Measurements from ENCODE around the gene MCU.

Gene MCU

DNA sequence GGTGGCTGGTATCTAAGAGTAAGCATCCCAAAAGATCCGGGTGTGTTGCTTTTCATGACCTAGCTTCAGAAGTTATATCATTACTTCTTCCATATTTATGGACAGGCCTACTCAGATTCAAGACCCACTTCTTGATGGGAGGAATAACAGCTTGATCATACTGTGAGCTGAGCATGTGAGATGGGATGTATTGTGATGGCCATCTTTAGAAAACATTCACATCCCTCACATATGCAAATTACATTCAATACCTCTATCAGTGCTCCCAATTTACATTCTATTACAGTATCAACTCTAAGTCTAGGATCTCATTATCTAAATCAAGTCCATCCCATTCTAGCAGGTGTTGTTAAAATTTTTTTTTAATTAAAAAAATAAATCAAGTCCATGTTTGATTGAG, 101.8 kb downstream of the MCU start:
- H3K9ac ChIP-seq (ENCODE audit: low read length): no peak overlapping the region

DNA sequence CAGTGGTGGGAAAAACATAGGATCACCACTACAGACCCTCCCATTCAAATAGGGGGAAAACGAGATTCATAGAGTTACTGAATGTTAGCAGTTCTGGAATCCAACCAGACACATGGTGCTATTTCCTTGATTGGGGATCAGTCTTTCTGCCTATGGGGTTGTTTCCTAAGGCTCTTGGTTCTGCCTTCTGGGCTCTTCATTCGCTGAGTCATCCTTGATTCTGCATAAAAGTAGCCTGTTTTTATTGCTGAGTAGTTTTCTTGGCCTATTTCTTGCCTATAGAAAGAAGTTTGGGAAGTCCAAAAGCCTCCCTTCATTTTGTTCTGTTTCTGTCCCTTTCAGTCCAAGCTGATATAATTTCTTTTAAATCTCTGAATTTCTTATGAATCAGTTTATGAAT, 102.3 kb downstream of the MCU start:
- no peak overlapping the region for H3K4ac ChIP-seq (ENCODE audit: low read depth in 1 of 2, low read length in 2 of 2)
- H3K18ac ChIP-seq (ENCODE audit: low read depth in 1 of 2, low read length in 2 of 2): no peak overlapping the region
- H2AFZ ChIP-seq (ENCODE audit: low read depth, low read length): no peak overlapping the region
- H3K4me3 ChIP-seq (ENCODE audit: insufficient read depth in 1 of 2, low read depth in 1 of 2, low read length in 2 of 2): no peak overlapping the region
- no peaks in the 10 kb centered on the region for H3K36me3 ChIP-seq (ENCODE audit: control insufficient read depth in 1 of 2, insufficient read depth in 2 of 2, low read depth in 1 of 2, low read length in 2 of 2)
- H3K4me2 ChIP-seq (ENCODE audit: low read length, poor library complexity, severe bottlenecking): no peak overlapping the region
- no peaks in the 10 kb centered on the region for H3K9me3 ChIP-seq (ENCODE audit: control insufficient read depth, low read length)
- peak; percentile 28 for DNase-seq
- H4K8ac ChIP-seq (ENCODE audit: low read length): no peak overlapping the region
- no peak overlapping the region for H2BK5ac ChIP-seq (ENCODE audit: low read depth, low read length, poor library complexity, severe bottlenecking)
- H2BK120ac ChIP-seq (ENCODE audit: low read depth, low read length): no peak overlapping the region
- H3K23ac ChIP-seq (ENCODE audit: low read length in 2 of 2): no peak overlapping the region
- no peak overlapping the region for H2BK12ac ChIP-seq (ENCODE audit: low read length in 2 of 2)
- H3K14ac ChIP-seq (ENCODE audit: low read length in 2 of 2): no peak overlapping the region
- no peaks in the 10 kb centered on the region for H3K4me1 ChIP-seq (ENCODE audit: control insufficient read depth, insufficient read depth, low read depth, low read length)
- H2AK5ac ChIP-seq (ENCODE audit: low read length, severe bottlenecking): no peak overlapping the region
- H3K27ac ChIP-seq (ENCODE audit: low read length, poor library complexity, severe bottlenecking): no peak overlapping the region
- H3K27me3 ChIP-seq (ENCODE audit: control insufficient read depth in 1 of 2, insufficient read depth in 1 of 2, low read length in 2 of 2): no peaks in the 10 kb centered on the region
- H3K79me1 ChIP-seq (replicated peaks; ENCODE audit: low read length, poor library complexity, severe bottlenecking): peaks cover 13% of the 10 kb centered on the region
- WGBS: 96% methylated on average over 2 of the region's 2 CpGs
- H2BK15ac ChIP-seq (ENCODE audit: low read depth, poor library complexity, severe bottlenecking): no peak overlapping the region
- no peak overlapping the region for H4K91ac ChIP-seq (ENCODE audit: low read length)
- H3K9ac ChIP-seq (ENCODE audit: low read length): no peak overlapping the region

More for the DNA sequence above, 101.8 kb downstream of the MCU start:
- Histone ChIP-seq H3K4me3 (ENCODE audit: insufficient read depth in 1 of 2, low read depth in 1 of 2, low read length in 2 of 2) (no peak overlapping the region), H3K4me1 (ENCODE audit: control insufficient read depth, insufficient read depth, low read depth, low read length) (no peaks in the 10 kb centered on the region), H3K9me3 (ENCODE audit: control insufficient read depth, low read length) (no peaks in the 10 kb centered on the region), H2BK12ac (ENCODE audit: low read length in 2 of 2) (no peak overlapping the region), H4K91ac (ENCODE audit: low read length) (no peak overlapping the region), H3K23ac (ENCODE audit: low read length in 2 of 2) (no peak overlapping the region), H3K27ac (ENCODE audit: low read length, poor library complexity, severe bottlenecking) (no peak overlapping the region), H2BK120ac (ENCODE audit: low read depth, low read length) (no peak overlapping the region), H2AFZ (ENCODE audit: low read depth, low read length) (no peak overlapping the region), H4K8ac (ENCODE audit: low read length) (no peak overlapping the region), H3K79me1 (replicated peaks; ENCODE audit: low read length, poor library complexity, severe bottlenecking) (peaks cover 13% of the 10 kb centered on the region), H3K27me3 (ENCODE audit: control insufficient read depth in 1 of 2, insufficient read depth in 1 of 2, low read length in 2 of 2) (no peaks in the 10 kb centered on the region), H3K36me3 (ENCODE audit: control insufficient read depth in 1 of 2, insufficient read depth in 2 of 2, low read depth in 1 of 2, low read length in 2 of 2) (no peaks in the 10 kb centered on the region), H3K4ac (ENCODE audit: low read depth in 1 of 2, low read length in 2 of 2) (no peak overlapping the region), H2AK5ac (ENCODE audit: low read length, severe bottlenecking) (no peak overlapping the region), H3K14ac (ENCODE audit: low read length in 2 of 2) (no peak overlapping the region), H2BK5ac (ENCODE audit: low read depth, low read length, poor library complexity, severe bottlenecking) (no peak overlapping the region), H3K18ac (ENCODE audit: low read depth in 1 of 2, low read length in 2 of 2) (no peak overlapping the region), H3K4me2 (ENCODE audit: low read length, poor library complexity, severe bottlenecking) (no peak overlapping the region), H2BK15ac (ENCODE audit: low read depth, poor library complexity, severe bottlenecking) (no peak overlapping the region)
- no CpG with 5 or more reads among the region's 1 CpG for WGBS
- DNase-seq: no peak

DNA sequence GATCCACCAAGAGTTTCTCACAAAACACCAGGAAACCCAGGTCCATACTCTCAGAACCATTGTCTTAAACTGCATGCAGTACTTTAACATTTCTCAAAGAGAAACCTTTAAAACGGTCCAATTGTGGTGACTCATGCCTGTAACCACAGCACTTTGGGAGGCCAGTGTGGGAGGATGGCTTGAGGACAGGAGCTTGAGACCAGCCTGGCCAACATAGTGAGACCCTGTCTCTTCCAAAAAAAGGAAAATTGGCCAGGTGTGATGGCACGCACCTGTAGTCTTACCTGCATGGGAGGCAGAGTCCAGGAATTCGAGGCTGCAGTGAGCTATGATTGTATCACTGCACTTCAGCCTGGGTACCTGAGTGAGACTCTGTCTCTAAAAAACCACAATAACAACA, 104.1 kb downstream of the MCU start:
- WGBS: 73% methylated on average over 3 of the region's 3 CpGs
- Histone ChIP-seq H3K14ac (ENCODE audit: low read length in 2 of 2) (no peak overlapping the region), H3K4ac (ENCODE audit: low read depth in 1 of 2, low read length in 2 of 2) (no peak overlapping the region)

DNA sequence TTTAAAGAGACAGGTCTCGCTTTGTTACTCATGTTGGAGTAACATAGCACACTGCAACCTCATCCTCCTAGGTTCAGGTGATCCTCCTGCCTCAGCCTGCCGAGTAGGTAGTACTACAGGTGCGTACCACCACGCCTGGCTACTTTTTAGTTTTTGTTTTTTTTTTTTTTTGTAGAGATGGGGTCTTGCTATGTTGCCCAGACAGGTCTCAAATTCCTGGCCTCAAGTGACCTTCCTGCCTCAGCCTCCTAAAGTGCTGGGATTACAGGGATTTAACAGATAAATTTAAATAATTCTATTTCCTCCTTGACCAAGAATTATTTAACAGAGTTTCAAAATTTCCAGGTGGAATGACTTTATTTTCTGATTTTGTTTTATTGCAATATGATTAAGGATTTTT, 104.6 kb downstream of the MCU start:
- H2BK120ac ChIP-seq (ENCODE audit: low read depth, low read length): no peak overlapping the region
- no peak overlapping the region for H3K27ac ChIP-seq (ENCODE audit: low read length, poor library complexity, severe bottlenecking)
- no peak overlapping the region for H4K91ac ChIP-seq (ENCODE audit: low read length)
- H4K8ac ChIP-seq (ENCODE audit: low read length): no peak overlapping the region
- H2BK12ac ChIP-seq (ENCODE audit: low read length in 2 of 2): no peak overlapping the region
- WGBS: 89% methylated on average over 2 of the region's 4 CpGs
- H3K4me2 ChIP-seq (ENCODE audit: low read length, poor library complexity, severe bottlenecking): no peak overlapping the region
- no peak overlapping the region for H2BK15ac ChIP-seq (ENCODE audit: low read depth, poor library complexity, severe bottlenecking)
- H3K4ac ChIP-seq (ENCODE audit: low read depth in 1 of 2, low read length in 2 of 2): no peak overlapping the region
- no peaks in the 10 kb centered on the region for H3K9me3 ChIP-seq (ENCODE audit: control insufficient read depth, low read length)
- H3K27me3 ChIP-seq (ENCODE audit: control insufficient read depth in 1 of 2, insufficient read depth in 1 of 2, low read length in 2 of 2): no peaks in the 10 kb centered on the region
- no peak overlapping the region for H3K14ac ChIP-seq (ENCODE audit: low read length in 2 of 2)
- H2AFZ ChIP-seq (ENCODE audit: low read depth, low read length): no peak overlapping the region
- no peak overlapping the region for H3K23ac ChIP-seq (ENCODE audit: low read length in 2 of 2)
- no peak overlapping the region for H3K18ac ChIP-seq (ENCODE audit: low read depth in 1 of 2, low read length in 2 of 2)
- H2BK5ac ChIP-seq (ENCODE audit: low read depth, low read length, poor library complexity, severe bottlenecking): no peak overlapping the region
- no peaks in the 10 kb centered on the region for H3K4me1 ChIP-seq (ENCODE audit: control insufficient read depth, insufficient read depth, low read depth, low read length)
- H3K36me3 ChIP-seq (ENCODE audit: control insufficient read depth in 1 of 2, insufficient read depth in 2 of 2, low read depth in 1 of 2, low read length in 2 of 2): no peaks in the 10 kb centered on the region
- H3K9ac ChIP-seq (ENCODE audit: low read length): no peak overlapping the region
- DNase-seq: no peak
- no peak overlapping the region for H3K4me3 ChIP-seq (ENCODE audit: insufficient read depth in 1 of 2, low read depth in 1 of 2, low read length in 2 of 2)
- H3K79me1 ChIP-seq (replicated peaks; ENCODE audit: low read length, poor library complexity, severe bottlenecking): peaks cover 17% of the 10 kb centered on the region
- H2AK5ac ChIP-seq (ENCODE audit: low read length, severe bottlenecking): no peak overlapping the region

More for the DNA sequence above, 104.1 kb downstream of the MCU start:
- Histone ChIP-seq H3K9me3 (ENCODE audit: control insufficient read depth, low read length) (no peaks in the 10 kb centered on the region), H2AK5ac (ENCODE audit: low read length, severe bottlenecking) (no peak overlapping the region), H2AFZ (ENCODE audit: low read depth, low read length) (no peak overlapping the region), H3K23ac (ENCODE audit: low read length in 2 of 2) (no peak overlapping the region), H2BK15ac (ENCODE audit: low read depth, poor library complexity, severe bottlenecking) (no peak overlapping the region), H4K8ac (ENCODE audit: low read length) (no peak overlapping the region), H4K91ac (ENCODE audit: low read length) (no peak overlapping the region), H3K4me1 (ENCODE audit: control insufficient read depth, insufficient read depth, low read depth, low read length) (no peaks in the 10 kb centered on the region), H3K9ac (ENCODE audit: low read length) (no peak overlapping the region), H3K4me2 (ENCODE audit: low read length, poor library complexity, severe bottlenecking) (no peak overlapping the region), H3K27me3 (ENCODE audit: control insufficient read depth in 1 of 2, insufficient read depth in 1 of 2, low read length in 2 of 2) (no peaks in the 10 kb centered on the region), H2BK12ac (ENCODE audit: low read length in 2 of 2) (no peak overlapping the region), H3K27ac (ENCODE audit: low read length, poor library complexity, severe bottlenecking) (no peak overlapping the region), H2BK5ac (ENCODE audit: low read depth, low read length, poor library complexity, severe bottlenecking) (no peak overlapping the region), H3K4me3 (ENCODE audit: insufficient read depth in 1 of 2, low read depth in 1 of 2, low read length in 2 of 2) (no peak overlapping the region), H3K18ac (ENCODE audit: low read depth in 1 of 2, low read length in 2 of 2) (no peak overlapping the region), H3K79me1 (replicated peaks; ENCODE audit: low read length, poor library complexity, severe bottlenecking) (peaks cover 17% of the 10 kb centered on the region), H2BK120ac (ENCODE audit: low read depth, low read length) (no peak overlapping the region), H3K36me3 (ENCODE audit: control insufficient read depth in 1 of 2, insufficient read depth in 2 of 2, low read depth in 1 of 2, low read length in 2 of 2) (no peaks in the 10 kb centered on the region)
- DNase-seq: no peak

Data from mesenchymal stem cell (in vitro differentiated cells and primary cell).